Endodermal cell (in vitro differentiated cells): ENCODE measurements around the gene TIAM2. TPM values are rescaled to one million over a fixed set of nuclear protein-coding genes. Genes with fewer than 3 reads are reported as not detected.

Experiments
- DNase-seq: peaks from one replicate; pipeline ENCODE4 v3.0.0-alpha.2; 2017
- H3K27ac ChIP-seq: 2 replicates; pipeline ENCODE4 v1.5.1; 2013; ENCODE audit warnings: mild to moderate bottlenecking, low read depth, low read length, moderate library complexity
- H3K27me3 ChIP-seq: 2 replicates; pipeline ENCODE4 v1.6.1; 2013; ENCODE audit warnings: mild to moderate bottlenecking, low read length, moderate library complexity; ENCODE audit not compliant: insufficient read depth, control insufficient read depth, poor library complexity, severe bottlenecking
- H3K36me3 ChIP-seq: 2 replicates; pipeline ENCODE4 v1.7.0; 2013; ENCODE audit warnings: mild to moderate bottlenecking, low read length, moderate library complexity; ENCODE audit not compliant: control insufficient read depth, insufficient read depth
- H3K4me1 ChIP-seq: one replicate; pipeline ENCODE4 v1.7.0; 2013; ENCODE audit warnings: low read length; ENCODE audit not compliant: control insufficient read depth, insufficient read depth
- H3K4me3 ChIP-seq: 2 replicates; pipeline ENCODE4 v1.5.1; 2013; ENCODE audit warnings: mild to moderate bottlenecking, low read length, moderate library complexity
- H3K9ac ChIP-seq: 2 replicates; pipeline ENCODE4 v1.6.1; 2013; ENCODE audit warnings: mild to moderate bottlenecking, low read length, moderate library complexity; ENCODE audit not compliant: poor library complexity, severe bottlenecking; ENCODE audit errors: extremely low read depth
- H3K9me3 ChIP-seq: 2 replicates; pipeline ENCODE4 v1.6.1; 2013; ENCODE audit warnings: mild to moderate bottlenecking, low read length, moderate library complexity; ENCODE audit not compliant: control insufficient read depth
- H3K27ac Mint-ChIP-seq: 2 replicates; pipeline ENCODE4 v1.8.0; 2020; ENCODE audit warnings: mixed read lengths
- H3K27me3 Mint-ChIP-seq: 2 replicates; pipeline ENCODE4 v1.8.0; 2021; ENCODE audit warnings: mild to moderate bottlenecking, mixed read lengths; ENCODE audit not compliant: insufficient read depth
- H3K36me3 Mint-ChIP-seq: 2 replicates; pipeline ENCODE4 v1.8.0; 2020; ENCODE audit warnings: low read depth, mixed read lengths
- H3K4me1 Mint-ChIP-seq: 2 replicates; pipeline ENCODE4 v1.8.0; 2020; ENCODE audit warnings: mixed read lengths
- H3K4me3 Mint-ChIP-seq: 2 replicates; pipeline ENCODE4 v1.8.0; 2020; ENCODE audit warnings: mild to moderate bottlenecking, moderate library complexity, mixed read lengths
- H3K9me3 Mint-ChIP-seq: 2 replicates; pipeline ENCODE4 v1.8.0; 2020; ENCODE audit warnings: mild to moderate bottlenecking, mixed read lengths
- WGBS, 2 experiments: methylation state at CpG; one replicate each; pipeline versions ENCODE4 v1.1.5 to v1.1.7; 2013; ENCODE audit warnings: missing lambda C conversion rate in 2 of 2, mixed read lengths in 1 of 2; ENCODE audit not compliant: insufficient coverage in 1 of 2, insufficient read length in 1 of 2; 5-methylcytosine and 5-hydroxymethylcytosine counted together
- total RNA-seq, 2 donors: library from RNA; stranded (reverse); fragmentation: NEBNext Ultra II Directional in 1 of 2; extraction: Animal tissue kit (Norgen Biotek cat#: 25700) in 1 of 2; gene quantifications; 2 replicates in 1 of 2; 3 replicates in 1 of 2; pipeline ENCODE4 v1.2.1, GENCODE V29; 2021
- TF ChIP-seq, protein P1 (sequence below): fragments of 200-600 bp; sonication (generic); conservative IDR thresholded peaks from 2 replicates; pipeline ENCODE4 v1.5.0; 2021; ENCODE audit warnings: antibody characterized with exemption, mild to moderate bottlenecking

TIAM2 gene
- total RNA-seq, 2 donors from 2014 or later, result 15.7 to 17.5 TPM

DNA sequence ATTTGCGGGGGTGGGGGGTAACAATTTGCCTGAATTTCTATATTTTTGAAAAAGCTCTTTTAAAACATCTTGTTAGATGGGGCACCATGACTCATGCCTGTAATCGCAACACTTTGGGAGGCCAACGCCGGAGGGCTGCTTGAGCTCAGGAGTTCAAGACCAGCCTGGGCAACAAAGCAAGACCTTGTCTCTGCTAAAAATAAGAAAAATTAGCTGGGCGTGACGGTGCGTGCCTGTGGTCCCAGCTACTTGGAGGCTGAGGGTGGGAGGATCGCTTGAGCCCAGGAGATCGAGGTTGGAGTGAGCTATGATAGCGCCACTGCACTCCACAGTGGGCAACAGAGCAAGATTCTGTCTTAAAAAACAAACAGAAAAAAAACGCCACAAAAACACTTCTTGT, 41.5 kb upstream of the TIAM2 start:
- Histone ChIP-seq H3K4me1 (no peaks in the 10 kb centered on the region), H3K9ac (no peak overlapping the region), H3K36me3 (no peaks in the 10 kb centered on the region), H3K27ac (no peak overlapping the region), H3K4me3 (no peak overlapping the region), H3K27me3 (no peaks in the 10 kb centered on the region), H3K9me3 (no peaks in the 10 kb centered on the region)
- Mint-ChIP-seq H3K4me3 (no peak overlapping the region), H3K9me3 (no peaks in the 10 kb centered on the region), H3K4me1 (peaks cover 5% of the 10 kb centered on the region), H3K27me3 (no peaks in the 10 kb centered on the region), H3K27ac (no peak overlapping the region), H3K36me3 (peaks cover 17% of the 10 kb centered on the region)
- 95 to 98% methylated on average over 8 to 11 of the region's 11 CpGs for WGBS, 2 experiments
- TF ChIP-seq, protein P1, sequence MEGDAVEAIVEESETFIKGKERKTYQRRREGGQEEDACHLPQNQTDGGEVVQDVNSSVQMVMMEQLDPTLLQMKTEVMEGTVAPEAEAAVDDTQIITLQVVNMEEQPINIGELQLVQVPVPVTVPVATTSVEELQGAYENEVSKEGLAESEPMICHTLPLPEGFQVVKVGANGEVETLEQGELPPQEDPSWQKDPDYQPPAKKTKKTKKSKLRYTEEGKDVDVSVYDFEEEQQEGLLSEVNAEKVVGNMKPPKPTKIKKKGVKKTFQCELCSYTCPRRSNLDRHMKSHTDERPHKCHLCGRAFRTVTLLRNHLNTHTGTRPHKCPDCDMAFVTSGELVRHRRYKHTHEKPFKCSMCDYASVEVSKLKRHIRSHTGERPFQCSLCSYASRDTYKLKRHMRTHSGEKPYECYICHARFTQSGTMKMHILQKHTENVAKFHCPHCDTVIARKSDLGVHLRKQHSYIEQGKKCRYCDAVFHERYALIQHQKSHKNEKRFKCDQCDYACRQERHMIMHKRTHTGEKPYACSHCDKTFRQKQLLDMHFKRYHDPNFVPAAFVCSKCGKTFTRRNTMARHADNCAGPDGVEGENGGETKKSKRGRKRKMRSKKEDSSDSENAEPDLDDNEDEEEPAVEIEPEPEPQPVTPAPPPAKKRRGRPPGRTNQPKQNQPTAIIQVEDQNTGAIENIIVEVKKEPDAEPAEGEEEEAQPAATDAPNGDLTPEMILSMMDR, result no peak
- no peak for DNase-seq

DNA sequence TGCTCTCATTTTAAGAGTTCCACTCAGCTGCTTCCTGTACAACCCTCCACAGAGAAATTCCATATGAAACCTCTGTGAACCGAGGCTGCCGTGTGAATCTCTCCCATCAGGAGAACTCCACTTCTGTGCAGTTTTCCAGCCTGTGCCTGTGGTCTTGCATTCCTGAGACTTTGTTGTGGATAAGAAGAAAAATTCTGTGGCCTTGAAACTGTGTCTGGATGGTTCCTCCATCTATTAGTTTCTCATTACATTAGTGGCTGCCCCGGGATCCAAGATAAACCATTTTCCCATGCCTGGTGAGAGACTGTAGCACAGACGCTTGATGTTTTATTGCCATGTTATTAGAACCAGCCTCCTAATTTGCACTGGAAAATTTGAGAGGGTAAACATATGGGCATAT, 40.8 kb upstream of the TIAM2 start:
- H3K4me1 ChIP-seq, result no peaks in the 10 kb centered on the region
- no peak overlapping the region for H3K27ac Mint-ChIP-seq
- peaks cover 12% of the 10 kb centered on the region for H3K36me3 Mint-ChIP-seq
- no peaks in the 10 kb centered on the region for H3K27me3 ChIP-seq
- TF ChIP-seq, protein P1, result no peak
- no peak overlapping the region for H3K27ac ChIP-seq
- H3K4me3 ChIP-seq, result no peak overlapping the region
- no peak overlapping the region for H3K9ac ChIP-seq
- H3K9me3 Mint-ChIP-seq, result no peaks in the 10 kb centered on the region
- peaks cover 5% of the 10 kb centered on the region for H3K4me1 Mint-ChIP-seq
- 95 to 100% methylated on average over 4 of the region's 4 CpGs for WGBS, 2 experiments
- no peak for DNase-seq
- no peaks in the 10 kb centered on the region for H3K9me3 ChIP-seq
- H3K4me3 Mint-ChIP-seq, result no peak overlapping the region
- no peaks in the 10 kb centered on the region for H3K36me3 ChIP-seq
- no peaks in the 10 kb centered on the region for H3K27me3 Mint-ChIP-seq

DNA sequence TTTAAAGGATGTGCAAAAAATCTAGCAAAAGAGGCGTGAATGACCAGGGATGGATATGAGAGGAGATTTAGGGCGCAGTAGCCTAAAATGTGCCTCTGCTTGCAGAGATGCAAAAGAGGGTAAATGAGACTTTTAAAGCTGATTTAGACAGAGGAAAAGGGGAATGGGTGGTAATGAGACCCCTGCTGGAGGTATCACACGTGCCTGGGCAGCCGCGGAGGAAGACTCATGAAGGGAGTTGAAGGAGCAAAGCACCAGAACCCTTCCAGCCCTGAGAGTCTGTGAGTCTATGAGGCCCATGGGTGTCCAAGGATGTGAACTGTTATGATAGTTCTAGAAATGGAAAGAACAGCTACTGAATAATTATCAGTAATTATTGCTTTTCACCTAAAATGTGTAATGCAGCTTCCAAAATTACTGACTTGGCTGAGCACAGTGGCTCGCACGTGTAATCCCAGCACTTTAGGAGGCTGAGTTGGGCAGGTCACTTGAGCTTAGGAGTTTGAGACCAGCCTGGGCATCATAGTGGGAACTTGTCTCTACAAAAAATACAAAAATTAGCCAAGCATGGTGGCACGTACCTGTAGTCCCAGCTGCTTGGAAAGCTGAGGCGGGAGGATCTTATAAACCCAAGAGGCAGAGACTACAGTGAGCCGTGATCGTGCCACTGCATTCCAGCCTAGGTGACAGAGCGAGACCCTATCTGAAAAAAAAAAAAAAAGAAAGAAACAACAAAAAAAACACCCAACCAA, 38.2 kb upstream of the TIAM2 start:
- H3K4me3 ChIP-seq, result no peak overlapping the region
- TF ChIP-seq, protein P1, result peak; percentile 60
- no peak overlapping the region for H3K9ac ChIP-seq
- H3K4me1 ChIP-seq, result no peaks in the 10 kb centered on the region
- no peaks in the 10 kb centered on the region for H3K27me3 Mint-ChIP-seq
- peak; percentile 64 for DNase-seq
- H3K27ac ChIP-seq, result no peak overlapping the region
- H3K27ac Mint-ChIP-seq, result no peak overlapping the region
- peaks cover 14% of the 10 kb centered on the region for H3K36me3 Mint-ChIP-seq
- H3K27me3 ChIP-seq, result no peaks in the 10 kb centered on the region
- H3K4me1 Mint-ChIP-seq, result peaks cover 10% of the 10 kb centered on the region
- no peaks in the 10 kb centered on the region for H3K9me3 Mint-ChIP-seq
- H3K36me3 ChIP-seq, result no peaks in the 10 kb centered on the region
- no peaks in the 10 kb centered on the region for H3K9me3 ChIP-seq
- WGBS, 2 experiments, result 80 to 83% methylated on average over 9 to 12 of the region's 12 CpGs
- no peak overlapping the region for H3K4me3 Mint-ChIP-seq
